Measurements from ENCODE around the gene KLHL42. TPM values are rescaled to one million over a fixed set of nuclear protein-coding genes. Genes with fewer than 3 reads are reported as not detected.
"Not testable (repeated sequence)": the region's sequence is repeated elsewhere in the genome, so short reads cannot be mapped to it uniquely, and the experiment has no call there.

Gene KLHL42
- total RNA-seq, 1 donor from 2014 or later, result 65.3 TPM

DNA sequence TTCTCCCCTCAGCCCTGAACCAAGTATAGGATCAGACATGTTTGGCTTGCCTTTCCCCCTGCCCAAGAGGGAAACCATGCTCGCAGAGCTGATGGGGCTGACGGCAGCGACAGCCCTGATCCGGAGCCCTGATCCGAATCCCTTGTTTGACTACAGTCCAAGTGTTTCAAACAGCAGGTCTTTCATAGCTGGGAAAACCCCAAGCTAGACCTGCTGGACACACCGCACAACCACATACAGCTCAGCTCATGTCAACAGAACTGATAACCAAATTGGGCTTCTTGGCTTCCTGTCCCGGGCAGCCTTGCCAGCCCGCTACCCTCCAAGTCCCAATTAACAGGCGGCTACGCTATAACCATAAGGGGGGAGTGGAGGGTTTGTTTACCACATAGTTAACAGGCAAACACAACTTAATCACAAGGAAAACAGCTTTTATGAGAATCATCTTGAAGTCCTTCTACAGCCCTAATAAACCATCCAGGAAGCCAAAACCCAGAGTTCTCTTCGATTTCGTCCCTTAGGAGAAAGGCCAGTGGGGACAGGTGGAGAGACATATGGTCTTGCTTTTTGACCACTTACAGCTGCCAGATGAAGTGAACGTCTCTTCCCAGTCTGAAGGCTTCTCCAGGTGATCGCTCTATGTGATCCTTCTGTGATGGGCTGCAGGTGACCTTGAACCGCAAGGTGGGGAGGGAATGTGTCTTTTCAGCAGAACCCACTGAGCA, 64.5 kb downstream of the KLHL42 start:
- Mint-ChIP-seq H3K27ac (ENCODE audit: unreplicated experiment) (no peak overlapping the region), H3K4me3 (ENCODE audit: unreplicated experiment) (no peak overlapping the region), H3K4me1 (ENCODE audit: low read depth, unreplicated experiment) (peaks cover 6% of the 10 kb centered on the region), H3K9me3 (ENCODE audit: unreplicated experiment) (no peaks in the 10 kb centered on the region), H3K27me3 (ENCODE audit: unreplicated experiment) (peaks cover 3% of the 10 kb centered on the region), H3K36me3 (ENCODE audit: unreplicated experiment) (peaks cover 9% of the 10 kb centered on the region)
- no peak for DNase-seq
- TF ChIP-seq, protein P1, sequence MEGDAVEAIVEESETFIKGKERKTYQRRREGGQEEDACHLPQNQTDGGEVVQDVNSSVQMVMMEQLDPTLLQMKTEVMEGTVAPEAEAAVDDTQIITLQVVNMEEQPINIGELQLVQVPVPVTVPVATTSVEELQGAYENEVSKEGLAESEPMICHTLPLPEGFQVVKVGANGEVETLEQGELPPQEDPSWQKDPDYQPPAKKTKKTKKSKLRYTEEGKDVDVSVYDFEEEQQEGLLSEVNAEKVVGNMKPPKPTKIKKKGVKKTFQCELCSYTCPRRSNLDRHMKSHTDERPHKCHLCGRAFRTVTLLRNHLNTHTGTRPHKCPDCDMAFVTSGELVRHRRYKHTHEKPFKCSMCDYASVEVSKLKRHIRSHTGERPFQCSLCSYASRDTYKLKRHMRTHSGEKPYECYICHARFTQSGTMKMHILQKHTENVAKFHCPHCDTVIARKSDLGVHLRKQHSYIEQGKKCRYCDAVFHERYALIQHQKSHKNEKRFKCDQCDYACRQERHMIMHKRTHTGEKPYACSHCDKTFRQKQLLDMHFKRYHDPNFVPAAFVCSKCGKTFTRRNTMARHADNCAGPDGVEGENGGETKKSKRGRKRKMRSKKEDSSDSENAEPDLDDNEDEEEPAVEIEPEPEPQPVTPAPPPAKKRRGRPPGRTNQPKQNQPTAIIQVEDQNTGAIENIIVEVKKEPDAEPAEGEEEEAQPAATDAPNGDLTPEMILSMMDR (IDR thresholded peaks at IDR 0.05; ENCODE audit: partially characterized antibody, unreplicated experiment), result no peak

DNA sequence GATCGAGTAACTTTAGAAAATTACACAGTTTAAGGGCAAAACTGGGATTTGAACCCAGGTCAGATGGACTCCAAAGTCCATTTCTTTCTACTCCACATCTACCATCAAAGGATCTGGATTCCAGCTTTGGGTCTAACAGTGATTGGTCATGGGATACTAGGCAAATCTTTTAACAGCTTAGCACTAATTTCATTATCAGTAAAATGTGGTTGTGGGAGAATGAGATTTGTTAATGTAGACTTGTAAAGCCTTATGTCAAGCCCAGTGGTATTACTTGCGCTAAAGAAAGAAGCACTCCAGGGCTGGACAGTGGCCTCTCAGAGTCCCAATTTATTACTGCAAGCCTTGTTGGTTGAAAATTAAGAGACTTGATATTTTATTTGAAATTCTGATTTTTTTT, 65.2 kb downstream of the KLHL42 start:
- H3K4me3 Mint-ChIP-seq (ENCODE audit: unreplicated experiment), result no peak overlapping the region
- peaks cover 6% of the 10 kb centered on the region for H3K4me1 Mint-ChIP-seq (ENCODE audit: low read depth, unreplicated experiment)
- no peaks in the 10 kb centered on the region for H3K9me3 Mint-ChIP-seq (ENCODE audit: unreplicated experiment)
- DNase-seq, result no peak
- H3K36me3 Mint-ChIP-seq (ENCODE audit: unreplicated experiment), result peaks cover 14% of the 10 kb centered on the region
- TF ChIP-seq, protein P1 (IDR thresholded peaks at IDR 0.05; ENCODE audit: partially characterized antibody, unreplicated experiment), result no peak
- H3K27me3 Mint-ChIP-seq (ENCODE audit: unreplicated experiment), result peaks cover 3% of the 10 kb centered on the region
- no peak overlapping the region for H3K27ac Mint-ChIP-seq (ENCODE audit: unreplicated experiment)

DNA sequence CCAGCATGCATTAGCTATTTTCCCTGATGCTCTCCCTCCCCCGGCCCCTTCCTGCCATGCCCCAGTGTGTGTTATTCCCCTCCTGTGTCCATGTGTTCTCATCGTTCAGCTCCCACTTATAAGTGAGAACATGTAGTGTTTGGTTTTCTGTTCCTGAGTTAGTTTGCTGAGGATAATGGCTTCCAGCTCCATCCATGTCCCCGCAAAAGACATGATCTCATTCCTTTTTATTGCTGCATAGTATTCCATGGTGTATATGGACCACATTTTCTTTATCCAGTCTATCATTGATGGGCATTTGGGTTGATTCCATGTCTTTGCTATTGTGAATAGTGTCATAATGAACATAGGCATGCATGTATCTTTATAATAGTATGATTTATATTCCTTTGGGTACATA, 65.7 kb downstream of the KLHL42 start:
- H3K27me3 Mint-ChIP-seq (ENCODE audit: unreplicated experiment); H3K4me3 Mint-ChIP-seq (ENCODE audit: unreplicated experiment); DNase-seq; H3K4me1 Mint-ChIP-seq (ENCODE audit: low read depth, unreplicated experiment); H3K9me3 Mint-ChIP-seq (ENCODE audit: unreplicated experiment); H3K27ac Mint-ChIP-seq (ENCODE audit: unreplicated experiment): not testable (repeated sequence)
- peaks cover 18% of the 10 kb centered on the region for H3K36me3 Mint-ChIP-seq (ENCODE audit: unreplicated experiment)

DNA sequence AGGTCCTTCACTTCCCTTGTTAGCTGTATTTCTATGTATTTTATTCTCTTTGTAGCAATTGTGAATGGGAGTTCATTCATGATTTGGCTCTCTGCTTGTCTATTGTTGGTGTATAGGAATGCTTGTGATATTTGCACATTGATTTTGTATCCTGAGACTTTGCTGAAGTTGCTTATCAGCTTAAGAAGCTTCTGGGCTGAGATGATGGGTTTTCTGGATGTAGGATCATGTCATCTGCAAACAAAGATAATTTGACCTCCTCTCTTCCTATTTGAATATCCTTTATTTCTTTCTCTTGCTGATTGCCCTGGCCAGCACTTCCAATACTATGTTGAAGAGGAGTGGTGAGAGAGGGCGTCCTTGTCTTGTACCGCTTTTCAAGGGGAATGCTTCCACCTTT, 67.3 kb downstream of the KLHL42 start:
- not testable (repeated sequence) for H3K9me3 Mint-ChIP-seq (ENCODE audit: unreplicated experiment); H3K27ac Mint-ChIP-seq (ENCODE audit: unreplicated experiment); H3K27me3 Mint-ChIP-seq (ENCODE audit: unreplicated experiment); H3K4me1 Mint-ChIP-seq (ENCODE audit: low read depth, unreplicated experiment); H3K4me3 Mint-ChIP-seq (ENCODE audit: unreplicated experiment); DNase-seq
- peaks cover 18% of the 10 kb centered on the region for H3K36me3 Mint-ChIP-seq (ENCODE audit: unreplicated experiment)

DNA sequence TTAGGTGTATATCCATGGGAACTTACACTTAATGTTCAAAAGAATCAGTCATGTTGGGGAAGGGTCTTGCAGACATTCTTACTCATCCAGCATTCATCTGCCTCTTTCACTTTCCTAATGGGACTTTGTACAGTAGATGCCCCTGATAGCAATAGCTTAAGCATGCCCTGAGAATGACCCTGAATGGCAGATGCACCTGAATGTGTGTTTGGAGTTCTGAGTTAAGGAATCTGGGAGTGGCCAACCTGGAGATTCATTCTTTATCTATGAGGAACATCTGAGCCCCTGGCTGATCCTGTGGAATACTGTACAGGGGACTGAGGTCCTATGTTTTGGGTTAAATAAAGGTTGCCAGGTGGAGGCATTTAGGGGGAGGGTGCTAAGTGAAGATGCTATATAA, 71.3 kb downstream of the KLHL42 start:
- DNase-seq, result no peak
- Mint-ChIP-seq H3K4me1 (ENCODE audit: low read depth, unreplicated experiment) (no peaks in the 10 kb centered on the region), H3K27me3 (ENCODE audit: unreplicated experiment) (peaks cover 3% of the 10 kb centered on the region), H3K4me3 (ENCODE audit: unreplicated experiment) (no peak overlapping the region), H3K9me3 (ENCODE audit: unreplicated experiment) (no peaks in the 10 kb centered on the region), H3K36me3 (ENCODE audit: unreplicated experiment) (peaks cover 18% of the 10 kb centered on the region), H3K27ac (ENCODE audit: unreplicated experiment) (no peak overlapping the region)
- TF ChIP-seq, protein P1 (IDR thresholded peaks at IDR 0.05; ENCODE audit: partially characterized antibody, unreplicated experiment), result no peak

DNA sequence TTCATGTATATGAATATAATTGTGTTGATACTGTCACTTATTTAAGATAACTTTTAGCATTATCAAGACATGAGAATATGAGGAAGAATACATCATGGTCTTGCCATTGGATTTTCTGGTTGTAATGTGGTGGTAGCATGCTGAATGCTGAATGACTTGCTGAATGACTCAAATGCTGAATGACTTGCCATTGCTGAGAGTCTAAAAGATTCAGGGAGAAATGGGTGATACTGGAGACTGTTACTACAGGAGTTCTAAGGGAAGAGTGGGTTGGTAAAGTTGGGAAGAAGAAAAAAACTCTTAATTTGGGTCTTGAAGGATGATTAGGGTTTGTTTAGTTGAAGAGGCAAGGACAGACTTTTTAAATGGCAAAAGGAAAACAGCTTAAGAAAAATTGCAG, 72.1 kb downstream of the KLHL42 start:
- Mint-ChIP-seq H3K27ac (ENCODE audit: unreplicated experiment) (no peak overlapping the region), H3K36me3 (ENCODE audit: unreplicated experiment) (peaks cover 18% of the 10 kb centered on the region), H3K4me1 (ENCODE audit: low read depth, unreplicated experiment) (no peaks in the 10 kb centered on the region), H3K27me3 (ENCODE audit: unreplicated experiment) (no peaks in the 10 kb centered on the region), H3K9me3 (ENCODE audit: unreplicated experiment) (no peaks in the 10 kb centered on the region), H3K4me3 (ENCODE audit: unreplicated experiment) (no peak overlapping the region)
- DNase-seq, result no peak
- TF ChIP-seq, protein P1 (IDR thresholded peaks at IDR 0.05; ENCODE audit: partially characterized antibody, unreplicated experiment), result no peak

All from glutamatergic neuron (in vitro differentiated cells).